ENCODE results near the gene DNAJB11. TPM values are rescaled to one million over a fixed set of nuclear protein-coding genes. Genes with fewer than 3 reads are reported as not detected.
"Not testable (repeated sequence)": the region's sequence is repeated elsewhere in the genome, so short reads cannot be mapped to it uniquely, and the experiment has no call there.

Gene DNAJB11
- total RNA-seq, 2 donors from 2014 or later = 84.2 to 99.6 TPM

DNA sequence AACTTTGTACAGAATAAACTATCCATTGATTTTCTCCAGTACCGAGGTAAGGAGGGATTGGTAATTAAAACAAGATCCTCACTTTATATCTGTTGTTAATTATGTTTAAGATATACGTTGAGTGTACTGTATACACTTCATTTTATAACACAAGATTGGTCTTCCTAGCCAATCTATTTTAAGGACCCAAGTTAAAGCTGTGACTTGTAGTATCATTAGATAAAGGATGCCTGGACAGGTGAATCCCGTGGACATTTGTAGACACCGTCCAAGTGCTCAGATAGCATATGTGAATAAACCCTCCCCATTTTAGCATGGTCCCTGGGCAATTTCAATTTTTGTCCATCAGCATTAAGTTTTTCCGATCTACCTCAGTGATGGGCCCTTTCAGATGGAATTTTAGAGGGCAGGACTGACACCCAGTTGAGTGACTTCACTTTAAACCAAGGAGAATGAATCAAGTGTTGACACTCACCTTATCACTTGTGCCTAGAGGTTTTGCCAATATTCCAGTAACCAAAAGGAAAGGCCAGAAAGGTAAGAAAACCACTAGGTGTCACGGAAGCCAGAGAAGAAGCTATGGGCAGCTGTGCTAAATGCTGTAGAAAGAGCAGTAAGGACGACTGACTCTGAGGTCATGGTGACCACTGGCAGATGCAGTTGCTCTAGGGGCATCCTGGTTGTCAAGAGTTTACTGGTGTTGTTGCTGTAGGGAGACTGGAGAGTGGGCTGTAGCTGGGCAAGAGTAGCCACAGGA is 51.6 kb downstream of the DNAJB11 start:
- H3K36me3 Mint-ChIP-seq = no peaks in the 10 kb centered on the region

GRCh38 chr3:186622651-186623310 is 52.3 kb downstream of the DNAJB11 start:
- Mint-ChIP-seq H3K27me3 (peaks cover 23 to 26% of the 10 kb centered on the region in 2 donors), H3K4me1 (ENCODE audit: low read depth in 2 of 2) (no peaks in the 10 kb centered on the region), H3K4me3 (no peak overlapping the region), H3K9me3 (no peaks in the 10 kb centered on the region), H3K27ac (no peak overlapping the region), H3K36me3 (no peaks in the 10 kb centered on the region)
- DNase-seq (ENCODE audit: low spot score) (no peak), ATAC-seq (no peak)

More for the DNA sequence above, 51.6 kb downstream of the DNAJB11 start:
- DNase-seq (ENCODE audit: low spot score) = no peak
- Mint-ChIP-seq H3K27me3 (peaks cover 27 to 33% of the 10 kb centered on the region in 2 donors), H3K27ac (no peak overlapping the region), H3K4me1 (ENCODE audit: low read depth in 2 of 2) (peaks cover 2 to 7% of the 10 kb centered on the region in 2 donors), H3K4me3 (no peak overlapping the region), H3K9me3 (no peaks in the 10 kb centered on the region)
- ATAC-seq = no peak

- Mint-ChIP-seq H3K4me3 (no peak overlapping the region), H3K36me3 (no peaks in the 10 kb centered on the region), H3K4me1 (ENCODE audit: low read depth in 2 of 2) (no peaks in the 10 kb centered on the region), H3K27ac (no peak overlapping the region), H3K9me3 (no peaks in the 10 kb centered on the region), H3K27me3 (peaks cover 17 to 18% of the 10 kb centered on the region in 2 donors)
- ATAC-seq (no peak), DNase-seq (ENCODE audit: low spot score) (no peak)
Observed at GRCh38 chr3:186624598-186624997, 54.1 kb downstream of the DNAJB11 start.

DNA sequence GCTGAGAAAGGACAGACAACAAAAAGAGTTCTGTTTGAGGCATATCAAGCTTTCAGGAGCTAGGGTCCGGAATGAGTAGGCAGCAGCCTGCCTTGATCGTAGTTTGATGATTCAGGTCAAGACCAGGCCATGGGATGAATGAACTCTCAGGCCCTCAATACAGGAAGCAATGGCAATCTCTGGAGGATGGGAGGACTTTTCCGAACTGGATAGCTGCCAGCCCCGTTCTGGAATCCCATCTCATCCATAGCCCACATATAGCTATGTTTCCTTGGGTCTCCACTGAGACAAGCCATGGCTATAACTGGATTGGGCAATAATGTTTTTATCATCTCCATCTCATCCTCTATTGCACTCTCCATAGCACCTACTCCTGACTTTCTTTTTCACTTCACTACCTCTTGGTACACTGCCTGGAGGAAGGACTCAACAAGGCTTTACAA is 55.1 kb downstream of the DNAJB11 start:
- Mint-ChIP-seq H3K27me3 (peaks cover 22% of the 10 kb centered on the region in 2 donors), H3K4me3 (no peak overlapping the region), H3K36me3 (no peaks in the 10 kb centered on the region), H3K9me3 (no peaks in the 10 kb centered on the region), H3K27ac (no peak overlapping the region), H3K4me1 (ENCODE audit: low read depth in 2 of 2) (no peaks in the 10 kb centered on the region)
- DNase-seq (ENCODE audit: low spot score) (no peak), ATAC-seq (no peak)

GRCh38 chr3:186626254-186626847 is 55.8 kb downstream of the DNAJB11 start:
- no peak overlapping the region for H3K4me3 Mint-ChIP-seq
- peaks cover 25 to 28% of the 10 kb centered on the region in 2 donors for H3K27me3 Mint-ChIP-seq
- DNase-seq (ENCODE audit: low spot score) (no peak), ATAC-seq (no peak)
- H3K36me3 Mint-ChIP-seq = no peaks in the 10 kb centered on the region
- H3K9me3 Mint-ChIP-seq = no peaks in the 10 kb centered on the region
- no peak overlapping the region for H3K27ac Mint-ChIP-seq
- no peaks in the 10 kb centered on the region for H3K4me1 Mint-ChIP-seq (ENCODE audit: low read depth in 2 of 2)

DNA sequence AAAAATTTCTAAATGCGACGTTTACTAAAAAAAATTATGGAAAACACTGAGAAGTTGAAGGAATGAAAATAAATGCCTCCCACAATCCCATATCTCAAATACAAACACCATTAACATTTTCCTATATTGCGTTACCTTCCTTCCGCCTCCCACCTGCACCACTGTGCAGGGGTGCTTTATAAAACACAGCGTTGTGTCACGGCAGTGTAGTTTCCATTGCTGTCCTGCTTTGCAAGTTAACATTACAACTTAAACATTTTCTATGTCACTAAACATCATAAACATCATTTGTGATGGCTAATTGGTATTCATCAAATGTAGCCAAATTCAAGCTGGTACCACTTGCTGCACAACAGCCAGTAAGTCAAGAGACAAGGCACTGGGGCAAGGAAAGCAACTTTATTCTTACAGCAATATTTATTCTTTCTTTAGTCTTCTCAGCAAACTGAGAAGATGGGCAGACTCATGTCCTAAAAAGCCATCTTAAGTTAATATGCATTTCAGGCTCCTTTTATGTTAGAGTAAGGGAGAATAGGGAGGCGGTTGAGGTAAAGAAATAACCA is 57.4 kb downstream of the DNAJB11 start:
- no peaks in the 10 kb centered on the region for H3K4me1 Mint-ChIP-seq (ENCODE audit: low read depth in 2 of 2)
- no peaks in the 10 kb centered on the region for H3K36me3 Mint-ChIP-seq
- no peak for ATAC-seq
- H3K4me3 Mint-ChIP-seq = no peak overlapping the region
- DNase-seq (ENCODE audit: low spot score) = no peak
- no peaks in the 10 kb centered on the region for H3K9me3 Mint-ChIP-seq
- H3K27me3 Mint-ChIP-seq = peaks cover 17 to 20% of the 10 kb centered on the region in 2 donors
- no peak overlapping the region for H3K27ac Mint-ChIP-seq

DNA sequence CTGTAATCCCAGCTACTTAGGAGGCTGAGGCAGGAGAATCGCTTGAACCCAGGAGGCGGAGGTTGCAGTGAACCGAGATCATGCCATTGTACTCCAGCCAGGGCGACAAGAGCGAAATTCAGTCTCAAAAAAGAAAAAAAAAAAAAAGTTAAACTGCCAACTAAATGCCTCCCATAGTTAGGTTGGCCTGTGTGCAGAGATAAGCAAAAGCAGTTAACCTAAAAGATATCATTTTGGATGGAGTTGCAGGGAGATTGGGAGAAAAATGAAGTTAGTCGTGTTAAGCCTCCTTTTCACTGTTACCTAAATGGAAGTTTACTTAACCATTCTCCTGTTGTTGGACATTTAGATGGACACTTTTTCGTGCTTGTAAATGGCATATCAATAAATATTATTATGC is 58.2 kb downstream of the DNAJB11 start:
- peaks cover 12 to 17% of the 10 kb centered on the region in 2 donors for H3K27me3 Mint-ChIP-seq
- no peak overlapping the region for H3K27ac Mint-ChIP-seq
- DNase-seq (ENCODE audit: low spot score) (no peak), ATAC-seq (no peak)
- no peaks in the 10 kb centered on the region for H3K9me3 Mint-ChIP-seq
- no peaks in the 10 kb centered on the region for H3K36me3 Mint-ChIP-seq
- H3K4me1 Mint-ChIP-seq (ENCODE audit: low read depth in 2 of 2) = no peaks in the 10 kb centered on the region
- no peak overlapping the region for H3K4me3 Mint-ChIP-seq

- Mint-ChIP-seq H3K9me3 (no peaks in the 10 kb centered on the region), H3K27me3 (peaks cover 12 to 22% of the 10 kb centered on the region in 2 donors)
- ATAC-seq = no peak
Observed at GRCh38 chr3:186630950-186631641, 60.6 kb downstream of the DNAJB11 start.

DNA sequence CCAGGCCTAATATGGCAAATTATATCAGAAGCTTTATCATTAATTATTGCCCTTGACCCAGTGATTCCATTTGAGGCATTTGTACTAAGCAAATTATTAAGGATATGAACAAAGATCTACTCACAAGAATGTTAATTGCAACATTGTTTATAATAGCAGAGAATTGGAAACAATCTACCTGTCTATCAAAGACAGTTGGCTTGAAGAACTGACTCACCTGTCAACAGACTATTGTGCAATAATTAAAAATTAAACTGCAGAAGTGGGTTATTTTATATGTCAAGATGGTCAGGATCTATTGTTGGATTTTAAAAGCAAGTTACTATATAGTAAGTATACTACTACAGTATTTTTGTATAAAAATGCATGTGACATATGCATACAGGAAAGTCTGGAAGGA is 63.0 kb downstream of the DNAJB11 start:
- DNase-seq (ENCODE audit: low spot score) (no peak), ATAC-seq (no peak)
- Mint-ChIP-seq H3K36me3 (no peaks in the 10 kb centered on the region), H3K9me3 (no peaks in the 10 kb centered on the region), H3K27me3 (peaks cover 12 to 26% of the 10 kb centered on the region in 2 donors), H3K4me3 (no peak overlapping the region), H3K27ac (no peak overlapping the region), H3K4me1 (ENCODE audit: low read depth in 2 of 2) (no peaks in the 10 kb centered on the region)

More at GRCh38 chr3:186630950-186631641, 60.6 kb downstream of the DNAJB11 start:
- H3K36me3 Mint-ChIP-seq = no peaks in the 10 kb centered on the region
- H3K4me3 Mint-ChIP-seq = no peak overlapping the region
- DNase-seq (ENCODE audit: low spot score) = no peak
- no peak overlapping the region for H3K27ac Mint-ChIP-seq
- no peaks in the 10 kb centered on the region for H3K4me1 Mint-ChIP-seq (ENCODE audit: low read depth in 2 of 2)

- H3K4me3 Mint-ChIP-seq; ATAC-seq; H3K27ac Mint-ChIP-seq; H3K4me1 Mint-ChIP-seq (ENCODE audit: low read depth in 2 of 2); H3K36me3 Mint-ChIP-seq; H3K9me3 Mint-ChIP-seq; DNase-seq (ENCODE audit: low spot score): not testable (repeated sequence)
- peaks cover 12 to 33% of the 10 kb centered on the region in 2 donors for H3K27me3 Mint-ChIP-seq
Observed at GRCh38 chr3:186634207-186634606, 63.7 kb downstream of the DNAJB11 start.

Other genes starting within 250 kb of the DNAJB11 start
- 1 to 10 TPM; 6.2 to 7.5 TPM for gene DGKG, start 208.5 kb upstream of the DNAJB11 start, total RNA-seq
- 1 to 10 TPM; 4.5 to 5.7 TPM for gene CRYGS, start 26.3 kb upstream of the DNAJB11 start, total RNA-seq
- gene TBCCD1, start 3.4 kb upstream of the DNAJB11 start, total RNA-seq = 10 to 100 TPM; 16.3 to 21.8 TPM
- gene AHSG, start 42.3 kb downstream of the DNAJB11 start, total RNA-seq = not detected
- gene FETUB, start 69.7 kb downstream of the DNAJB11 start, total RNA-seq = not detected
- not detected for gene HRG, start 95.3 kb downstream of the DNAJB11 start, total RNA-seq
- not detected for gene KNG1, start 146.6 kb downstream of the DNAJB11 start, total RNA-seq
- gene EIF4A2, start 212.9 kb downstream of the DNAJB11 start, total RNA-seq = 100 to 1,000 TPM; 399 to 539 TPM
- gene RFC4, start 235.8 kb downstream of the DNAJB11 start, total RNA-seq = 100 to 1,000 TPM in 1 of 2 donors, 10 to 100 TPM in 1; 63.1 to 114 TPM